ENCODE data around the gene OR51M1.

OR51M1 gene

DNA sequence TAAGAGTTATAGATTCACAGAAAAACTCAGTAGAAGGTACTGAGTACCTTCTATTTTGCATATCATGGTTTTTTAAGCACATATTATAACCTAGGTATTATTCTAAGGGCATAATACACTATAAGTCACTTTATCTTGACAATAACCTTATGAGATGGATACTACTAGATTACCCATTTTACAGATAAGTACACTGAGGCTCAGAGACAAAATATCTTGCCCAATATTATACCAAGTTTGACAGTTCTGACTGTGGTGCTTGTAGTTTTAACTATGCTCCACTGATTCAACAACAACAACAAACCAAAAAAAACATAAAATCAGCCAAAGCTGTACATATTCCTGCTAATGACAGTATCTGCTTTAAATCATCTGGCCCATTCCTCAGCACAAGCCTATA, 10.5 kb downstream of the OR51M1 start:
- DNase-seq, result no peak

DNA sequence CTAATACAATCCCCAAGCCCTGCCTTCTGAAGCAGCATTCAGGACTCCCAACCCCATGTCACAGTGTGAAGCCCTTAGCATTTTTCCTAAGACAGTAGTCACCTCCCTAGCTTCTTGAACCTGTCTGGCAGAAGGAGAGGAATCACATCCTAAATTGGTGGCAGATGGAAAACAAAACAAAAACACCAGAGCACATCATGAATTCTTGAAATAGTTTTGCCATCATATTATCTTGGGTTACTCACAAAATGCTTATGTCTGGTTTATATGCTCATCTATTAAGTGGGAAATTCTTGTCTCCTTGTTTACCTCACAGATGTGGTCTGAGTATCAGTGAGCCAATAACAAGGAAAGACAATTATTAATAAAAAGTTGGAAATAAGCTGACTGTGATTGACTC, 15.3 kb downstream of the OR51M1 start:
- DNase-seq, result no peak

DNA sequence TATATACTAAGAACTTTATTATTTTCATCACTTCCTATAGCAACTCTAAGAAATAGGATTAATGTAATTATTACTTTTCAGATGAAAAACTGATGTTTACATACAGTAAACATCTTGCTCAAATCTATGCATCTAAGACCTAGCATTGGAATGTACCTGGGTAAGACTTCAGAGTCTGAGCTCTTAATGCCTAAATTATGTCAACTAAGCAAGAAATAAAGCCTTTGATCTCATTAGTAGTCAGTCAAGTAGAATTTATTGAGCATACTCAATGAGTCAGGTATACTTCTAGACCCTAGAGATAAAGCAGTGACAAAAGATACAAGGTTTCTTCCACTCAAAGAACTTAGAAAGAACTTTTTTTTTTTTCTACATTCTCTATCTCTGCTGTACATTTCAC, 21.6 kb downstream of the OR51M1 start:
- DNase-seq, result no peak

DNA sequence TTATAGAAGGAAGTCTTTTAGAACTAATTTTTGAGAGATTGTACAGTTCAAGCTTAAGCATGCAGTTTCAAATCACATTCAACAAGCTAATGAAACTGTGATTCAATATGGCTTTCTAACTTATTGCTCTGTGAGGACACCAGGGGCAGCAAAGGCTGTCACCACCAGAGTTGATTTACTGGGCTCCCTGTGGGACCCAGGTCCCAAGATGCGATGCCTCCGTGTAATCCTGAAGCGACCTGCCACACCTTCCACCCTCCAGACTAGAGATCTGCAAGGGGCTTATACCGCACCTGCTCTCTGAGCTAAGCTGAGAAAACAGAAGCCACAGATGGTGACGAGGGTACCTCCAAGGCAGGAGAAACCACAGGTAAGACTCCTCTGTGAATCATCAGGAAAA, 37.4 kb downstream of the OR51M1 start:
- DNase-seq, result no peak

DNA sequence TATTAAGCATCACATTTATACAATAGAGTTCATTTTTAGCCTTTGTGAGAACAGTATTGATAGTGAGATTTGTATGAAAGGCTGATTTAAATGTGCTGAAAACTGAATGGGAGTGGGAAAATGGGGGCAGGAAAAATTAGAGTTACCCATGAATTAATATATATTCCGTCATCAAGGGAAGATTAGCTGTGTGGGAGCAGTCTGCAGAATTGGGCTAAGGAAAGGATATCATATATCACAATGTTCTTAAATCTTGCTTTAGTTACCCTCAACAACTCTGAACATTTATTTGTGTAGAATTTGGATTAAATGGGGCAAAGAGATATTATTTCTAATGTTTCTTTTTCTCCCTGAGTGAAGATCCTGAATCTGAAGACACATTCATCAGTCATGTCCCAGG, 38.2 kb downstream of the OR51M1 start, which contains the start of gene OR51Q1:
Gene OR51Q1, plus strand, starts transcription at position 301 of the 400 bp plus-strand sequence. Its CDS starts 90 bp downstream, at position 391.
- DNase-seq, result no peak

DNA sequence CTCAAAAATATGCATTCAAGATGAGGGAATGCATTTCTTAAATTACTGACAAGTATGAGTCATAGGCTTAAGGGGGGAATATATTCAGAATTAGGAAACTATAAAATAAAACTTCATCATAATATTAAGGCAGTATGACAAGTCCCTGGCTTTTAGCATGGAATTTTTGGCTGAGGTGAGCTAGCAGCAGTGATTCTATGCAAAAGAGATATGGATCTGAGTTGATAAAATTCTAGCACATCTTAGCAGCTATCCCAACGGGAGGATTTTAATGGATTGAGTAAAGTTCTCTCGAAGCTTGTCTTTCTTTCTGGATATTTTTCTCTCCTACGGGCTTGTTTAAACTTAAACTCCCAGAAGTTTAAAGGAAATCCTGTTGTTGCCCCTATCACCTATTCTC, 39.5 kb downstream of the OR51M1 start:
- DNase-seq, result no peak

DNA sequence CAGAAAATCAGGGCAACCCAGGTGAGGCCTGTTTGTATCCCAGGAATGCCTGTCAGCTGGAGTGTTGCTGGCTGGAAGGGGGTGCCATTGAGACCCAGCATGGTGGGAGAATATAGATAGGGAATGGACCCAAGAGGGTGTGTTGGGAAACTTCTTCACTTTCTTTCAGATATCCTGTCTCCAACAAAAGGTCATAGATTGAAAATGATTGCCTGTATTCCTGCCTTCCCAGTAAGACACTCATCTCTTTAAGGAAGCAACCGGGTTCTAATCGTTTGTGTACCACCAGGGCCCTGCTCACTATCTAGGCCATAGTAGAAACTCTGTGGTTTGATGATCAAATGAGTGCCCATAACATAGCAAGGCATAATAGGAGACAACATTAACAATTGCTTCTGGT, 57.8 kb downstream of the OR51M1 start, which contains the start of gene OR51I1:
Gene OR51I1, minus strand, starts transcription at position 101 of the 400 bp plus-strand sequence. Its CDS starts 0 bp downstream, at position 101.
- no peak for DNase-seq
